Measurements from ENCODE around the gene DPP10. TPM values are rescaled to one million over a fixed set of nuclear protein-coding genes. Genes with fewer than 3 reads are reported as not detected.

The DPP10 gene
- total RNA-seq, 1 donor from 2014 or later = 6.5 TPM

DNA sequence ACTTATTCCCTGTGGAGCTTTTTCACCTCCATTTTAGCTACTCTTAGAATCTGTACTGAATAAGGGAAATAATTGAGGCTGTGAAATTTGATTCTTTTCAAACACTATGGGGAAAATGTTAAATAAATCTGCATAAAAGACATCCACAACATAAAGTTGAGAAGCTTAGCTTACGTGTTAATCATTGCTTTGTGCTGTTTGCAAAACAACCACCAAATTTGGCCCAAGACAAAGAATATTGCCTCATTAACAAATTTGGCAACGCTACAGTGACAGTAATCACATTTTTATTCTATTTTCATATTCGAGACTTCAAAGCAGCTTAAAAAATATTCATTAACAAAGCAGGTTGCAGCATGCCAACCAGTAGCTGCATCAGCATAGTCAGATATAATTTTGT, 437.6 kb downstream of the DPP10 start:
- H3K4me3 ChIP-seq = no peak overlapping the region
- no peak overlapping the region for H3K27ac Mint-ChIP-seq

DNA sequence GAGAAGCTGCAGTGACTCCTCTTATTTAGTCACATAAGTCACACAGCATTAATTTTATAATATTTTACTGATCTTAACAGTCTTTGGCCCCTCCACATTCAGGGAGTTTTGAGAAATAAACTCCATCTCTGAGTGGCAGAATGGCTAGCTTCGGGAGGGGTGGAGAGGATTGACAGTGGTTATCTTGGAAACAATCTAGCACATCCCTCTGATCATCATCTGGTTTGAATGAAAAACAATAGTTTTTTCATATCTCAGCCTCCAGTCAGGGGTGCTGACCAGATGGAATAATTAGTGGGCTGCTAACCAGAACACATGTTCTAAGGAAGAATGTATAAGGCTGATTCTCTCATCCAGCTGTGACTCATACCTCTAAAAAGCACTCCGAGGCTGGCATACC, 477.5 kb downstream of the DPP10 start:
- H3K4me2 ChIP-seq = no peak overlapping the region
- H3K4me1 ChIP-seq = no peaks in the 10 kb centered on the region
- no peaks in the 10 kb centered on the region for H3K36me3 ChIP-seq
- no peaks in the 10 kb centered on the region for H3K9me3 ChIP-seq (ENCODE audit: low read depth)
- no peak overlapping the region for H3K27ac Mint-ChIP-seq
- no peaks in the 10 kb centered on the region for H3K27me3 ChIP-seq
- H3K4me3 ChIP-seq = no peak overlapping the region
- peaks cover 6% of the 10 kb centered on the region for H3K9me3 Mint-ChIP-seq
- H3K4me3 Mint-ChIP-seq = no peak overlapping the region
- no peak overlapping the region for H2AFZ ChIP-seq (replicated peaks)
- H3K36me3 Mint-ChIP-seq = no peaks in the 10 kb centered on the region
- H3K9ac ChIP-seq = no peak overlapping the region
- no peaks in the 10 kb centered on the region for H3F3A ChIP-seq (ENCODE audit: low read depth)
- DNase-seq (ENCODE audit: low spot score) = no peak
- no peaks in the 10 kb centered on the region for H3K79me2 ChIP-seq (ENCODE audit: low read depth)
- no peak for TF ChIP-seq EZH2phosphoT487 (IDR thresholded peaks at IDR 0.05)
- TF ChIP-seq EZH2 (IDR thresholded peaks at IDR 0.05) = no peak
- no peak for TF ChIP-seq CTCF (IDR thresholded peaks at IDR 0.05)
- no peaks in the 10 kb centered on the region for H4K20me1 ChIP-seq (ENCODE audit: low read depth)
- H3K4me1 Mint-ChIP-seq = no peaks in the 10 kb centered on the region
- no peak overlapping the region for H3K27ac ChIP-seq
- no peaks in the 10 kb centered on the region for H3K27me3 Mint-ChIP-seq (ENCODE audit: insufficient read depth, low read depth)

More for the DNA sequence above, 437.6 kb downstream of the DPP10 start:
- Histone ChIP-seq H3F3A (ENCODE audit: low read depth) (no peaks in the 10 kb centered on the region), H3K27me3 (no peaks in the 10 kb centered on the region), H4K20me1 (ENCODE audit: low read depth) (no peaks in the 10 kb centered on the region), H3K4me1 (no peaks in the 10 kb centered on the region), H2AFZ (replicated peaks) (no peak overlapping the region), H3K4me2 (no peak overlapping the region), H3K79me2 (ENCODE audit: low read depth) (no peaks in the 10 kb centered on the region), H3K9me3 (ENCODE audit: low read depth) (no peaks in the 10 kb centered on the region), H3K36me3 (no peaks in the 10 kb centered on the region), H3K27ac (no peak overlapping the region), H3K9ac (no peak overlapping the region)
- Mint-ChIP-seq H3K4me3 (no peak overlapping the region), H3K27me3 (ENCODE audit: insufficient read depth, low read depth) (no peaks in the 10 kb centered on the region), H3K9me3 (no peaks in the 10 kb centered on the region), H3K4me1 (no peaks in the 10 kb centered on the region), H3K36me3 (no peaks in the 10 kb centered on the region)
- no peak for TF ChIP-seq EZH2phosphoT487 (IDR thresholded peaks at IDR 0.05)
- TF ChIP-seq CTCF (IDR thresholded peaks at IDR 0.05) = no peak
- no peak for TF ChIP-seq EZH2 (IDR thresholded peaks at IDR 0.05)
- DNase-seq (ENCODE audit: low spot score) = no peak

- H3K27ac ChIP-seq = no peak overlapping the region
- Mint-ChIP-seq H3K4me1 (no peaks in the 10 kb centered on the region), H3K4me3 (no peak overlapping the region), H3K27ac (no peak overlapping the region), H3K9me3 (peaks cover 4% of the 10 kb centered on the region), H3K36me3 (no peaks in the 10 kb centered on the region), H3K27me3 (ENCODE audit: insufficient read depth, low read depth) (no peaks in the 10 kb centered on the region)
- H3K79me2 ChIP-seq (ENCODE audit: low read depth) = no peaks in the 10 kb centered on the region
- no peaks in the 10 kb centered on the region for H3F3A ChIP-seq (ENCODE audit: low read depth)
- no peak overlapping the region for H3K4me3 ChIP-seq
- H3K4me2 ChIP-seq = no peak overlapping the region
- no peak for TF ChIP-seq EZH2phosphoT487 (IDR thresholded peaks at IDR 0.05)
- no peak for TF ChIP-seq CTCF (IDR thresholded peaks at IDR 0.05)
- no peak for TF ChIP-seq EZH2 (IDR thresholded peaks at IDR 0.05)
- no peaks in the 10 kb centered on the region for H3K27me3 ChIP-seq
- DNase-seq (ENCODE audit: low spot score) = no peak
- H3K9me3 ChIP-seq (ENCODE audit: low read depth) = no peaks in the 10 kb centered on the region
- H2AFZ ChIP-seq (replicated peaks) = no peak overlapping the region
- no peaks in the 10 kb centered on the region for H3K36me3 ChIP-seq
- H4K20me1 ChIP-seq (ENCODE audit: low read depth) = no peaks in the 10 kb centered on the region
- no peaks in the 10 kb centered on the region for H3K4me1 ChIP-seq
- H3K9ac ChIP-seq = no peak overlapping the region
Measured at GRCh38 chr2:114922076-114922475, 479.6 kb downstream of the DPP10 start.

Measured in neural progenitor cell (in vitro differentiated cells).